ENCODE results near the gene P2RY14. TPM values are rescaled to one million over a fixed set of nuclear protein-coding genes. Genes with fewer than 3 reads are reported as not detected.
A peak's percentile ranks its signal among the peaks of the same experiment; 100 is the strongest.

Gene P2RY14
- total and polyA plus RNA-seq, 2 of the 13 experiments (the other 11 are each of a cell fraction or from before 2014, with no cell fraction given): not detected

DNA sequence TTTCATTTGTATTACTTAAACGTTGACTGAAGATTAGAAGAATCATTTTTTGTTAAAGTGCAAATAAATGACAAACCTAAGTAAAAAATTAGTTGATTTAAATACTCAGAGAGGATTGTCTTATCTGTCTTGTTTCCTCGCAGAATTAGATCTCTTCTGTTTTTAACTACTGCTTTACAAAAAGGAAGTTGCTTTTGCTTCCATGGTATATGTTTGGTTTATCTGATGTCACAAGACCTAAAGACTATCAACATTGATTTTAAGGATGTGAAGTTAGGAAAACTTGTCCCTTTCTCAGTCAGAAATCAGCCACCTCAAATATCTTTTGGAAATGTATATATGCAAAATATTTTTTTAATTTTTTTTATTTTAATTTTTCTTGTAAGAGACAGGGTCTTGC, 104.0 kb downstream of the P2RY14 start (continued):
- TF ChIP-seq HBP1 (CRISPR knock-in tag; IDR thresholded peaks at IDR 0.05; ENCODE audit: low read depth) (no peak), BRD4 (CRISPR knock-in tag; IDR thresholded peaks at IDR 0.05) (no peak), SSRP1 (CRISPR knock-in tag; IDR thresholded peaks at IDR 0.05) (no peak)

DNA sequence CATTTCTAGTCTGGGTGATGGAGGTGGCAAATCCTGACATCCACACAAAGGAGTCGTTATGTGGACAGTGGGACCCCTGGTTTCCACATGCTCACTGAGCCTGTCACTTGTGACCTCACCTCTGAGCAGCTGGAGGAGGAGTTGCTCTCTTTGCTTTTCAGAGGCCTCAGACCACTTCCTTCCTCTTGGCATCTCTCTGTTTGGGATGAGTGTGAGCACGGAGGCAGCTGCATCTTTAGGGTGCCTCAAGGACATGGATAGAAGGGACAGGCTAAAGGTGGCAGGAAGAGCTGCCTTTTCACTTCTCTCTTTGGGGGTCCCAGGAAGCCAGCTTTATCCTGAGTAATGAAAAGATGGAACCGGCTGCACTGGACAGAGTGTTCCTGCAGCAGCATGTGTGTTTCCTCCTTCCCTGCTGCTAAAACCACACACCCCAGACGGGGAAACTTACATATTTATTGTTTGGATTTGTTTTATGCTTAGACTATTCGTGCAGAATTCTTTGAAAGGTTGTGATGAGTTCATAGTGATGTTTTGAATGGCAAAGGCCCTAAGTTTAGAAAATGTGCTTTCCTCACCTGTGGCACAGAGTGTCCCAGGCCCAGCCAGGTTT, 107.1 kb downstream of the P2RY14 start:
- intact Hi-C loops (cut with micrococcal nuclease; ENCODE audit: unreplicated experiment) (no loop called here), in situ Hi-C loops (cut with HindIII; ENCODE audit: extremely low pct_ligation_motif_present, low pct_unique_long_range_greater_than_20kb) (loop anchor here (5.0 kb wide), 1 partner anchor 56 kb away; no protein-coding TSS in a partner anchor)
- H3K27me3 ChIP-seq (ENCODE audit: control insufficient read depth in 1 of 2, insufficient read depth in 2 of 2, low read length in 2 of 2): no peaks in the 10 kb centered on the region
- no peak for FAIRE-seq
- ChIA-PET CTCF (ENCODE audit: low intra/inter-chr PET ratio, low total read pairs) (interaction anchor here (1.9 kb wide), 1 partner anchor 57 kb away, joined by 5 read pairs; no protein-coding TSS in a partner anchor), POLR2A (no interaction called here)
- peaks cover 56% of the 10 kb centered on the region for H3K4me1 ChIP-seq (ENCODE audit: insufficient read depth, low read length)
- H3K27ac ChIP-seq (ENCODE audit: extremely low read length, insufficient read depth, low read length): no peak overlapping the region
- 58% methylated on average over 5 of the region's 5 CpGs for WGBS (ENCODE audit: low lambda C conversion rate)
- peak overlapping the region; percentile 58 for H2AFZ ChIP-seq (ENCODE audit: low read length)
- H4K20me1 ChIP-seq (ENCODE audit: insufficient read depth, low read length): no peaks in the 10 kb centered on the region
- no peaks in the 10 kb centered on the region for H3K9me3 ChIP-seq (ENCODE audit: low read length)
- H3K9ac ChIP-seq (ENCODE audit: insufficient read depth, low read depth, low read length): no peak overlapping the region
- H3K79me2 ChIP-seq (ENCODE audit: insufficient read depth, low read length): no peaks in the 10 kb centered on the region
- H3K4me2 ChIP-seq (ENCODE audit: low read depth, low read length): 0 out of 2 replicates have a peak overlapping the region, but pooled peaks have one; percentile 11
- ATAC-seq: peak; percentile 54; the same call in 2 of the 3 replicates
- peak; percentile 56 for DNase-seq (ENCODE audit: low spot score)
- H3K4me3 ChIP-seq (replicated peaks in 1 of 3; ENCODE audit: insufficient read depth in 1 of 3, low read depth in 2 of 3, low read length in 3 of 3): no peak overlapping the region
- no peaks in the 10 kb centered on the region for H3K36me3 ChIP-seq (replicated peaks in 1 of 2; ENCODE audit: control insufficient read depth in 1 of 2, insufficient read depth in 2 of 2, low read length in 2 of 2)
- BruUV-seq (replicated peaks): no TSS peak
- TF ChIP-seq TEAD2 (CRISPR knock-in tag; IDR thresholded peaks at IDR 0.05): no peak
- TF ChIP-seq, protein P1, sequence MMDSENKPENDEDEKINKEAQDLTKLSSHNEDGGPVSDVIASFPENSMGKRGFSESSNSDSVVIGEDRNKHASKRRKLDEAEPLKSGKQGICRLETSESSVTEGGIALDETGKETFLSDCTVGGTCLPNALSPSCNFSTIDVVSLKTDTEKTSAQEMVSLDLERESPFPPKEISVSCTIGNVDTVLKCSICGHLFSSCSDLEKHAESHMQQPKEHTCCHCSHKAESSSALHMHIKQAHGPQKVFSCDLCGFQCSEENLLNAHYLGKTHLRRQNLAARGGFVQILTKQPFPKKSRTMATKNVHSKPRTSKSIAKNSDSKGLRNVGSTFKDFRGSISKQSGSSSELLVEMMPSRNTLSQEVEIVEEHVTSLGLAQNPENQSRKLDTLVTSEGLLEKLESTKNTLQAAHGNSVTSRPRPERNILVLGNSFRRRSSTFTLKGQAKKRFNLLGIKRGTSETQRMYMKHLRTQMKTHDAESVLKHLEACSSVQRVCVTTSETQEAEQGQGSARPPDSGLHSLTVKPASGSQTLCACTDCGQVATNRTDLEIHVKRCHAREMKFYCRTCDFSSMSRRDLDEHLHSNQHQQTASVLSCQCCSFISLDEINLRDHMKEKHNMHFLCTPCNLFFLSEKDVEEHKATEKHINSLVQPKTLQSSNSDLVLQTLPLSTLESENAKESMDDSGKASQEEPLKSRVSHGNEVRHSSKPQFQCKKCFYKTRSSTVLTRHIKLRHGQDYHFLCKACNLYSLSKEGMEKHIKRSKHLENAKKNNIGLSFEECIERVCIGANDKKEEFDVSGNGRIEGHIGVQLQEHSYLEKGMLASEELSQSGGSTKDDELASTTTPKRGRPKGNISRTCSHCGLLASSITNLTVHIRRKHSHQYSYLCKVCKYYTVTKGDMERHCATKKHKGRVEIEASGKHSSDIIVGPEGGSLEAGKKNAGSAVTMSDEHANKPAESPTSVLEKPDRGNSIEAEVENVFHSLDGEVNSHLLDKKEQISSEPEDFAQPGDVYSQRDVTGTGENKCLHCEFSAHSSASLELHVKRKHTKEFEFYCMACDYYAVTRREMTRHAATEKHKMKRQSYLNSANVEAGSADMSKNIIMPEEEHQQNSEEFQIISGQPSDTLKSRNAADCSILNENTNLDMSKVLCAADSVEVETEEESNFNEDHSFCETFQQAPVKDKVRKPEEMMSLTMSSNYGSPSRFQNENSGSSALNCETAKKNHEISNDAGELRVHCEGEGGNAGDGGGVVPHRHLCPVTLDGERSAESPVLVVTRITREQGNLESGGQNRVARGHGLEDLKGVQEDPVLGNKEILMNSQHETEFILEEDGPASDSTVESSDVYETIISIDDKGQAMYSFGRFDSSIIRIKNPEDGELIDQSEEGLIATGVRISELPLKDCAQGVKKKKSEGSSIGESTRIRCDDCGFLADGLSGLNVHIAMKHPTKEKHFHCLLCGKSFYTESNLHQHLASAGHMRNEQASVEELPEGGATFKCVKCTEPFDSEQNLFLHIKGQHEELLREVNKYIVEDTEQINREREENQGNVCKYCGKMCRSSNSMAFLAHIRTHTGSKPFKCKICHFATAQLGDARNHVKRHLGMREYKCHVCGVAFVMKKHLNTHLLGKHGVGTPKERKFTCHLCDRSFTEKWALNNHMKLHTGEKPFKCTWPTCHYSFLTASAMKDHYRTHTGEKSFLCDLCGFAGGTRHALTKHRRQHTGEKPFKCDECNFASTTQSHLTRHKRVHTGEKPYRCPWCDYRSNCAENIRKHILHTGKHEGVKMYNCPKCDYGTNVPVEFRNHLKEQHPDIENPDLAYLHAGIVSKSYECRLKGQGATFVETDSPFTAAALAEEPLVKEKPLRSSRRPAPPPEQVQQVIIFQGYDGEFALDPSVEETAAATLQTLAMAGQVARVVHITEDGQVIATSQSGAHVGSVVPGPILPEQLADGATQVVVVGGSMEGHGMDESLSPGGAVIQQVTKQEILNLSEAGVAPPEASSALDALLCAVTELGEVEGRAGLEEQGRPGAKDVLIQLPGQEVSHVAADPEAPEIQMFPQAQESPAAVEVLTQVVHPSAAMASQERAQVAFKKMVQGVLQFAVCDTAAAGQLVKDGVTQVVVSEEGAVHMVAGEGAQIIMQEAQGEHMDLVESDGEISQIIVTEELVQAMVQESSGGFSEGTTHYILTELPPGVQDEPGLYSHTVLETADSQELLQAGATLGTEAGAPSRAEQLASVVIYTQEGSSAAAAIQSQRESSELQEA (CRISPR knock-in tag; IDR thresholded peaks at IDR 0.05; ENCODE audit: not compliant biosample characterization): no peak
- 0 out of 2 replicates have a peak, but pooled peaks have one; percentile 35 for TF ChIP-seq DMAP1 (CRISPR knock-in tag; IDR thresholded peaks at IDR 0.05)
- TF ChIP-seq ZNF292 (CRISPR knock-in tag; IDR thresholded peaks at IDR 0.05; ENCODE audit: borderline replicate concordance, low read depth): no peak
- 0 out of 2 replicates have a peak, but pooled peaks have one; percentile 22 for TF ChIP-seq HMG20A (CRISPR knock-in tag; IDR thresholded peaks at IDR 0.05; ENCODE audit: borderline replicate concordance)
- TF ChIP-seq YY1 (IDR thresholded peaks at IDR 0.05; ENCODE audit: insufficient read depth, insufficient replicate concordance, low read depth, low read length): no peak
- no peak for TF ChIP-seq SALL2 (CRISPR knock-in tag; IDR thresholded peaks at IDR 0.05)
- TF ChIP-seq ZNF230 (CRISPR knock-in tag; IDR thresholded peaks at IDR 0.05): no peak
- TF ChIP-seq ZNF251 (CRISPR knock-in tag; IDR thresholded peaks at IDR 0.05): no peak
- 0 out of 2 replicates have a peak, but pooled peaks have one; percentile 6 for TF ChIP-seq ZFX (CRISPR knock-in tag; IDR thresholded peaks at IDR 0.05; ENCODE audit: low read depth)
- TF ChIP-seq ZBTB7A (CRISPR knock-in tag; IDR thresholded peaks at IDR 0.05): no peak

Data from HepG2 (cell line).